Activated CD8-positive, alpha-beta T cell treated with anti-CD3 and anti-CD28 coated beads, Interleukin-2, amount 10 ng/mL, durations not matched to agents 7 days and 5 days (primary cell): ENCODE data around the gene ANXA8. TPM values are rescaled to one million over a fixed set of nuclear protein-coding genes. Genes with fewer than 3 reads are reported as not detected.
"Not testable (repeated sequence)": the region's sequence is repeated elsewhere in the genome, so short reads cannot be mapped to it uniquely, and the experiment has no call there.

ENCODE experiments used
- ATAC-seq: fragments of 150-1000 bp; cut with Tn5 transposase; one replicate; pipeline ENCODE4 v1.10.0; 2021; ENCODE audit warnings: moderate library complexity
- CTCF ChIA-PET: fragments of 350-600 bp; sonication (Branson Sonifier 250); formaldehyde crosslinking; loops from one replicate; lab custom pipeline; 2021; ENCODE audit warnings: antibody characterized with exemption; lab: Charles Lee
- POLR2A ChIA-PET: fragments of 350-600 bp; sonication (Branson Sonifier 250); formaldehyde crosslinking; loops from one replicate; lab custom pipeline; 2021; ENCODE audit warnings: antibody characterized with exemption; lab: Charles Lee
- DNase-seq: peaks from one replicate; pipeline ENCODE4 v3.0.0-alpha.2; 2020
- H3K27ac Mint-ChIP-seq: one replicate; pipeline ENCODE4 v1.8.0; 2021; ENCODE audit warnings: mild to moderate bottlenecking, mixed read lengths
- H3K27me3 Mint-ChIP-seq: one replicate; pipeline ENCODE4 v1.8.0; 2021; ENCODE audit warnings: low read depth, mixed read lengths
- H3K36me3 Mint-ChIP-seq: one replicate; pipeline ENCODE4 v1.8.0; 2021; ENCODE audit warnings: low read depth, mixed read lengths
- H3K4me1 Mint-ChIP-seq: one replicate; pipeline ENCODE4 v1.8.0; 2021; ENCODE audit warnings: low read depth, mixed read lengths
- H3K4me3 Mint-ChIP-seq: one replicate; pipeline ENCODE4 v1.8.0; 2021; ENCODE audit warnings: mild to moderate bottlenecking, mixed read lengths
- H3K9me3 Mint-ChIP-seq: one replicate; pipeline ENCODE4 v1.8.0; 2022; ENCODE audit warnings: mixed read lengths; ENCODE audit not compliant: insufficient read depth
- total RNA-seq, 2 experiments: library from RNA; stranded (reverse); gene quantifications; one replicate each; pipeline ENCODE4 v1.2.3, GENCODE V29; 2021

ANXA8 gene
- total RNA-seq, 2 experiments from 2014 or later, result not detected

DNA sequence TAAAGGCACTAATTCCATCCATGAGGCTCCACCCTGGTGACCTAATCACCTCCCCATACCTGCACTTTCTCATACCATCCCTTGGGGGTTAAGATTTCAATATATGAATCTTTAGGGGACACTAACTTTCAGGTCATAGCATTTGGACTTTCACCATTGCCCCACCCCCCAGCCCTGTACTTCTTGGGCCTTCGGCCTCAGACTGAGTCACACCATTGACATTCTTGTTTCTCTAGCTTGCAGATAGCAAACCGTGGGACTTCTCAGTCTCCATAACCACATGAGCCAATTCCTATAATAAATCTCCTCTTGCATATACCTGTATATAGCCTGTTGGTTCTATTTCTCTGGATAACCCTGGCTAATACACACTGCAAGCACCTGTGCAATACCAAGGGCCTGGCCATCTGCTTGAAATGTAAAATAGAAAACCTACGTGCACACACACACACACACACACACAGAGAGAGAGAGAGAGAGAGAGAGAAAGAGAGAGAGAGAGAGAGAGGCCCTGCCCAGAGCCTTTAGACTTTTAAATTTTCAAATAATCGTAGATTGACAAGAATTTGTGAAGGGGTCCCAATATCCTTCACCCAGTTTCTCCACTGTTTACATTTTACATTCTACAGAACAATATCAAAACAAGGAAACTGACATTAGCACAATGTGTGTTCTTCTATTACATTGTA is 25.3 kb downstream of the ANXA8 start:
- H3K36me3 Mint-ChIP-seq, result no peaks in the 10 kb centered on the region
- ChIA-PET POLR2A (no interaction called here), CTCF (no interaction called here)
- no peak for ATAC-seq
- H3K27ac Mint-ChIP-seq, result no peak overlapping the region
- H3K9me3 Mint-ChIP-seq, result no peaks in the 10 kb centered on the region
- peaks cover 2% of the 10 kb centered on the region for H3K4me1 Mint-ChIP-seq
- no peak for DNase-seq
- peaks cover 15% of the 10 kb centered on the region for H3K27me3 Mint-ChIP-seq
- no peak overlapping the region for H3K4me3 Mint-ChIP-seq

DNA sequence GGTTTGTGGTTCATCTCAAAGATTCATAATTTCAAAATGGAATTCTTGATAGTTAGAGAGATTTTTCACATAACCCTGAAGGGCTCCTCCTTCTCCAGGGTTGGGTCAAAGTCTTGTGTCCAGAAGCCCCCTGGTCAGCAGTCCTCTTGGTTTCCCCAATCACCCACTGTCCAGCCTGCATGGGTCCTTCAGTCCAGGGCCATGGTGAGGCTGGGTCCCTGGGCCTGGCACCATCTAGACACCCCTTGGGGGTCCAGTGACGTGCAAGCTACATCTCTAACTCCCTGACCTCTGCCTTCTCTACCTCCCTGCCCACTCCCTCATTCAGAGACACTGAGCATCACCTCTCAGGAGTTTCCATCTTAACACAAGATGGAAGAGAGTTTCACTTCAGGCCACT is 26.1 kb downstream of the ANXA8 start:
- Mint-ChIP-seq H3K9me3 (no peaks in the 10 kb centered on the region), H3K4me1 (peaks cover 2% of the 10 kb centered on the region), H3K27me3 (peaks cover 19% of the 10 kb centered on the region), H3K27ac (no peak overlapping the region), H3K4me3 (no peak overlapping the region), H3K36me3 (no peaks in the 10 kb centered on the region)
- ChIA-PET CTCF (no interaction called here), POLR2A (no interaction called here)
- DNase-seq (no peak), ATAC-seq (no peak)

DNA sequence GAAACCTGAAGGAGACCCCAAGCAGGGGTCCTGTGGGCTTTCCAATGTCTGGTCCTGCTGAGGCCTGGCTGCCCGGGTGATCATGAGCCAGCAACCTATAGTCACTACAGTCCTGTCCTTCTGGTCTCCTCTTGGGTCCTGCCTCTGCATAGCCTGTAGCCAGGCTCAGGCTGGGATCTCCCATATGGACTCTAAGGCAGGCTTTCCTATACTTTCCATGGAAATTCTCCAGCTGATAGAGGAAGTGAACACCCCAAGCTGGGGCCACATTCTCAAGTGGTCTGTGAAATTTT is 26.4 kb downstream of the ANXA8 start:
- ATAC-seq (no peak), DNase-seq (no peak)
- Mint-ChIP-seq H3K4me1 (peaks cover 2% of the 10 kb centered on the region), H3K27ac (no peak overlapping the region), H3K4me3 (no peak overlapping the region), H3K27me3 (peaks cover 19% of the 10 kb centered on the region), H3K9me3 (no peaks in the 10 kb centered on the region), H3K36me3 (no peaks in the 10 kb centered on the region)
- ChIA-PET CTCF (no interaction called here), POLR2A (no interaction called here)

DNA sequence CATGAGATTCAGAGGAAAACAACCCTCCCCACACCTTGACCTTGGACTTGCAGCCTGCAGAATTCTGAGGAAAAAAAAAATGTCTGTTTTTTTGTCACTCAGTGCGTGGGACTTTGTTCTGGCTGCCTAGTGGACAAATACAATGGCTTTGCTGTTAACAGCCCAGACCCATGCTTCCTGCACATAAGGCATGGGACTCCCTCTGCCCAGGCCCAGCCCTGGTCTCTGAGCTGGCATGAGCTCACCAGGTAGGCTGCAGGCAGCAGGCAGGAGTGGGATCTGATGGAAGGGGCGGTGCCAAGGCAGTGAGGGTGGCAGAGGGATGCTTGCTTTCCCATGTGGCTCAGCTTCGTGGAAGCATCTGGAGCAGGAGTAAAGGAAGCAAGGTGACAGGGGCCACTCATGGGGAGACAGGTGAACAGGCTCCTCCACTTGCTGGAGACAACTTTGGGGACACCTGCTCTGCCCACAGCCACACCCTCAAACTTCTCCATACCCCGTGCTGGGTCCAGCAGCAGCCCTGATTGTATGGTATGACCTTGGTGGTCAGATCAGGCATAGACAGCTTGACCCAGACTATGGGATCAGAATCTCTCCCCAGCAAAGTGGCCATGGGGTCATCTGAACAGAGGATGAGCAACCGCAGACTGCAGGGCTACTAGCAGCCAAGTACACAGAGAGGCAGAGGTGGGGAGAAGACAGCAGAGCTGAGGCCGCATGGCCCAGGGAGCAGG is 27.0 kb downstream of the ANXA8 start:
- Mint-ChIP-seq H3K4me1 (peaks cover 2% of the 10 kb centered on the region), H3K27ac (no peak overlapping the region), H3K9me3 (no peaks in the 10 kb centered on the region), H3K4me3 (no peak overlapping the region), H3K36me3 (no peaks in the 10 kb centered on the region), H3K27me3 (peaks cover 19% of the 10 kb centered on the region)
- DNase-seq (no peak), ATAC-seq (no peak)
- POLR2A ChIA-PET, result no interaction called here
- CTCF ChIA-PET, result no interaction called here

DNA sequence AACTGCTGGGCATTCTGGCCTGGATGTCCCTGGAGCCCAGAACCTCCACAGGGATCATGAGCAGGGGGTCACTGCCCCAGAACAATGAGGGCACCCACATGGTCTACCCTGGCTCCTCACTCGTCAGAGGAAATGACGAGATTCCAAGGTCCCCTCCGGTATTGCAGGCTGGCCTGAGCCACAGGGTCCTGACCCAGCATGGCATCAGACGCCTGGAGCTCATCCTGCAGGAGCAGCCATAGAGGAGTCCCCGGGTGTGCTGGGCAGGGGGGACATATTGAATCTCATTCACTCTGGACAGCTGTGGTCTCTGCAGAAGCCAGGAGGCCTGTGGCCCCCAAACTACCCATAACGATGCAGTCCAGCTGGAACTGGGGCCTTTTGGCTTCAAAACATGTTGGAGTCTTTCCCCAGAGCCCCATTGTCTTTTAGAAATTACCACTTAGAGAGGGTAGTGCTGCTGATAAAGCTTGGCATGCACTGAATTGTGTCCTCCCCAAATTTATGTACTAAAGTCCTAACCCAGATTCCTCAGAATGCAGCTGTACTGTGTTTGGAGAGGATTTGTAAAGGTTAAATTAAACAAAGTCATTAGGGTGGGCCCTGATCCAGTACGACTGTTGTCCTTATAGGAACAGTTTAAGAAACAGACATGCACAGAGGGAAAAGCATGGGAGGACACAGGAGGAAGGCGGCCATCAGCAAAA is 27.7 kb downstream of the ANXA8 start:
- Mint-ChIP-seq H3K36me3 (no peaks in the 10 kb centered on the region), H3K27ac (no peak overlapping the region), H3K4me1 (peaks cover 2% of the 10 kb centered on the region), H3K27me3 (peaks cover 17% of the 10 kb centered on the region), H3K9me3 (no peaks in the 10 kb centered on the region), H3K4me3 (no peak overlapping the region)
- DNase-seq (no peak), ATAC-seq (no peak)
- CTCF ChIA-PET, result no interaction called here
- POLR2A ChIA-PET, result no interaction called here

DNA sequence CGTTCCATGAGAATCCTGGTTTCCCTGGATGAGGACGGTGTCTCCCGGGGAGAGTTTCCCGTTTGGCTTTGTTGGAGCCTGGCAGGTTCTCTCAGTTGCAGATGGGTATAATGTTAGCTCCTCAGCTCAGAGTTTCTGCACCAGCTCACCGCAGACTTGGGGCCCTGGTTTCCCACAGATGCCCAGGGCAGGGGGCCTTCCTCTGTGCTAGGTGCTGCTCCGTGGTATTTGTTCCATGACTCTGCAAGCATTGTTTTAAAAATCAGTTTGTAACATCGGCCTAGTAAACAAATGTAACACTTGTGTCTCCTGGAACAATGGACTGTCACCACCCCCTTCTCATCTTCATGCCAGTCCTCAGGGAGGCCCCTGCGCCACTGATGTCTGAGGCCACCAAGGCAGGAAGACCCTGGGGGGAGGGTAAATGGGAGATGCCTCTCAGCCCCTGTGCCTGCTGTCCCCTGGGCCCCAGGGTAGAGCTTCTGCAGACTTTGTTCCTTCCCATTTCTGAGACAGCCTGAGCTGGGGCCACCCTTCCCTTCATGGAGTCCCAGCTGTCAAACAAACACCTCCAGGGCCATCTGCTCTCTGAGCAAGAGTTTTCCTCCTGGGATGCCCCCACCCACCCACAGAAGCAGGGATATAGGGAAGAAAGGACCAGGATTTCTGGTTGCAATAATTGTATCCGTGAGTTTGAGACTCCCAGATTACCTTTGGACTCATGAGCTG is 28.4 kb downstream of the ANXA8 start:
- H3K27ac Mint-ChIP-seq, ATAC-seq, POLR2A ChIA-PET, H3K4me1 Mint-ChIP-seq, H3K4me3 Mint-ChIP-seq, H3K9me3 Mint-ChIP-seq, CTCF ChIA-PET, H3K36me3 Mint-ChIP-seq, DNase-seq: not testable (repeated sequence)
- peaks cover 15% of the 10 kb centered on the region for H3K27me3 Mint-ChIP-seq

DNA sequence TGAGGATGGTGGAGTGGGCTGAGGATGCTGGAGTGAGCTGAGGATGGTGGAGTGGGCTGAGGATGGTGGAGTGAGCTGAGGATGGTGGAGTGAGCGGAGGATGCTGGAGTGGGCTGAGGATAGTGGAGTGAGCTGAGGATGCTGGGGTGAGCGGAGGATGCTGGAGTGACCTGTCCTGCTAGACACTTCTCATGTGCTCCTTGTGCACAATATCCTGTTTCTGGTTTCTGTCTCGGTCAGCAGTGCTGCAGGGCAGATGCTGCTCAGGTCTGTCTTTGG is 29.2 kb downstream of the ANXA8 start:
- no peak overlapping the region for H3K4me3 Mint-ChIP-seq
- no peak overlapping the region for H3K27ac Mint-ChIP-seq
- no peaks in the 10 kb centered on the region for H3K4me1 Mint-ChIP-seq
- POLR2A ChIA-PET, result no interaction called here
- H3K9me3 Mint-ChIP-seq, result no peaks in the 10 kb centered on the region
- CTCF ChIA-PET, result no interaction called here
- no peak for DNase-seq
- ATAC-seq, result no peak
- H3K27me3 Mint-ChIP-seq, result peaks cover 15% of the 10 kb centered on the region
- H3K36me3 Mint-ChIP-seq, result no peaks in the 10 kb centered on the region

DNA sequence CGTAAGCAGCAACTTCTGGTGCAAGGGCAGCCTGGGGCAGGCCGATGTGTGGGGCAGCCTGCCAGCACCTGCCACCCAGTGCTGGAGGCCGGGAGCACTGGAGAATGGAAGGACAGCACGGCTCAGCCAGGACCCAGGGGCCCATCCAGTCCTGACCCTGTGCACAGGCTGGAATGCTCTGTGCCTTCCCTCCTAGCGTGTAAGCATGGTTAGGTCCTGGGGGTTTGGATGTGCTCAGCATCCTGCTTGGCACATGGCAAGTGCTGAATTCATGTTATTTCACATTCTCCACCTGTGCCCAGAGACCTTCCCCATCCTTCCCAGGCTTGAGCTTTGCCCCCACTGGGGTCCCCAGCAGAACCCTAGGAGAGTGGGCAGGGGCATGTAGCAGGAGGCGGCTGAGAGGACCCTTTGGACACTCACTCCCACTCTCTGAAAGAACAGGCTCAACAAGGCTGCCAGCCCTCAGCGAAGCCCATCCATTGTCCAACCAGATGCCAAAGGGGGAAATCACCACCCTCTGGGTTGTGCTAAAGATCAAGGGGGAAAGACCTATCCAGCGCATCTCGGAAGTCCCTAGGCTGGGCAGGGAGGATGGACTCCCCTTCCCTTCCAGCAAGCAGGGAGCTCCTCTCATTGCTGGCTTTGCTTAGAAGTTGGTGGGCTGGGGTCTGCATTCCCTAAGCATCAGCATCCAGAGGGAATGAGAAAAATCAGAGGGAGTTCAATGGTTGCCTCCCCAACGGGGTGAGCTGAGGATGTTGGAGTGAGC is 29.7 kb downstream of the ANXA8 start:
- H3K9me3 Mint-ChIP-seq, result no peaks in the 10 kb centered on the region
- no peak overlapping the region for H3K27ac Mint-ChIP-seq
- H3K4me3 Mint-ChIP-seq, result no peak overlapping the region
- no peaks in the 10 kb centered on the region for H3K36me3 Mint-ChIP-seq
- DNase-seq (no peak), ATAC-seq (no peak)
- no peaks in the 10 kb centered on the region for H3K4me1 Mint-ChIP-seq
- CTCF ChIA-PET, result no interaction called here
- peaks cover 13% of the 10 kb centered on the region for H3K27me3 Mint-ChIP-seq
- POLR2A ChIA-PET, result no interaction called here

DNA sequence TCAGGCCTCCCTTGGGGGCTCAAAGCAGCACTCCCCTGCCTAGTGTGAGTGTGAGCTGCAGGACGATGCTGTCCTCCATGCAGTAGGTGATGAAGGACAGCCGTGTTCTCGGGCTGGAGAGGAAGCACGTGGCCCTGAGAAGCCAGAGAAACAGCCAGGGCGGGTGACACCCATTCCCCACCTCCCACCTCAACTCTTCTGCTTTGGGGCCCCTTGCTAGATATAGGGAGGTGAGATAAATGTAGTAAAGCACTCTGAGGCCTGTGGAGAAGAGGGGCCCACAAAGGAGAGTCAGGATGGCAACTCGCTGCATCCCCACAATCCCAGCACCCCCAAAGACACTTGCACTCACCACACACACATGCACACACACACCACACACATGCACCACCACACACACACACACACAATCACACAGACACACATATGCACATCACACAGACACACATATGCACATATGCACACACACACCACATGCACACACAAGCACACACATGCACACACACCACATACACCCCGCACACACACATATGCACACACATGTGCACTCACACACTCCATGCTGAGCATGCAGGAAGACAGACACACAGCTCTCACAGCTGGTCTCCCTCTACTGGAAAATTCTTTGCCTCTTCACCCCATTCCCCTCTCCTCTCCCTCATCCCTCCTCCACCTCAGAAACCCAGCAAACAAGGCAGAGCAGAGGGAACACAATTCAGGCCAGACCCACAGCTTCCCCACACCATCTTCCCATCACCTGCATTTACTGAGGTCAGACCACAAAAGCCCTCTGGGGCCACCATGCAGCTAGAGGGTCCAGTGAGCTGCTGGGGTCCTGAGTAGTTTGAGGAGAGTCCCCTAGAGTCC is 30.5 kb downstream of the ANXA8 start:
- no peaks in the 10 kb centered on the region for H3K9me3 Mint-ChIP-seq
- DNase-seq, result no peak
- POLR2A ChIA-PET, result no interaction called here

DNA sequence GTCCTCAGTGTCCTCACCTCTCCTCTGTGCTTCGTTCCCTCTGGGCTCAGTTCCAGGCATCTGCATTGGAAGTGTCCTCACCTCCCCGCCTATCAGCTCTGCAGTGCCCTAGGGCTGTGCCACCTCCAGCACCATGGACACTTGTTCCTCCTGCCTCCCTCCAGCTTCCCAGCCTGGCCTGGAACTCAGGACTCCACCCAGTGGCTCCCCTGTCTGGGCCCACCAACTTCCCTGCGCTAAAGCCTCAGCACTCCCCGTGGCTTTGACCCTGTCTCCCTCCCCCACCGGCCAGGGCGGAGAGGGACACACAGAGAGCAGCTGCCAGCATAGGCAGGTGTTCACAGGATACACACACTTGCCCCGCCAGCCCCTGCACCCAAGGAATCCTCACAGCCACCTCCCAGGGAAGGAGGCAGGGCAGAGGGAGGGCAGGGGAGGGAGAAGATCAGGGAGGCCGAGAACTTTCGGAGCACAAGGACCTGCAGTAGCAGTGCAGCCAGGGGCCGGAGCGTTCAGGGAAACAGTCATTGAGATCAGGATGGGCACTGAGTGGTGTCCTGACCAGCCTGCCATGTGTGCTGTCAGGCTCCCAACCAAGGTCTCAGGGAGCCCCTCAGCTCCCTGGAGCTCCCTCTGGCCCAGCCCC is 31.3 kb downstream of the ANXA8 start:
- Mint-ChIP-seq H3K4me1 (no peaks in the 10 kb centered on the region), H3K27ac (no peak overlapping the region), H3K4me3 (no peak overlapping the region), H3K27me3 (peaks cover 11% of the 10 kb centered on the region), H3K9me3 (no peaks in the 10 kb centered on the region), H3K36me3 (no peaks in the 10 kb centered on the region)
- POLR2A ChIA-PET, result no interaction called here
- no peak for DNase-seq
- CTCF ChIA-PET, result no interaction called here
- no peak for ATAC-seq

More for the DNA sequence above, 30.5 kb downstream of the ANXA8 start:
- ATAC-seq, result no peak
- Mint-ChIP-seq H3K36me3 (no peaks in the 10 kb centered on the region), H3K4me1 (no peaks in the 10 kb centered on the region), H3K27me3 (peaks cover 11% of the 10 kb centered on the region), H3K4me3 (no peak overlapping the region), H3K27ac (no peak overlapping the region)
- CTCF ChIA-PET, result no interaction called here
